IPS DF 6.9 (cell line): ENCODE measurements around the gene RBBP4.
"Not testable (repeated sequence)": the region's sequence is repeated elsewhere in the genome, so short reads cannot be mapped to it uniquely, and the experiment has no call there.

Experiments
- DNase-seq: peaks from one replicate; pipeline ENCODE4 v3.0.0-alpha.2; 2013; ENCODE audit warnings: low read depth, low spot score
- H3K27ac ChIP-seq: one replicate; pipeline ENCODE4 v1.5.1; 2013; ENCODE audit warnings: low read length, control low read depth
- H3K27me3 ChIP-seq: 2 replicates; pipeline ENCODE4 v1.6.1; 2013; ENCODE audit warnings: mild to moderate bottlenecking, low read length; ENCODE audit not compliant: control insufficient read depth, insufficient read depth
- H3K36me3 ChIP-seq: 2 replicates; pipeline ENCODE4 v1.6.1; 2013; ENCODE audit warnings: low read length; ENCODE audit not compliant: control insufficient read depth, insufficient read depth
- H3K4me1 ChIP-seq: 2 replicates; pipeline ENCODE4 v1.6.1; 2013; ENCODE audit warnings: low read length; ENCODE audit not compliant: control insufficient read depth, insufficient read depth
- H3K4me3 ChIP-seq: 2 replicates; pipeline ENCODE4 v1.5.1; 2013; ENCODE audit warnings: mild to moderate bottlenecking, low read length
- H3K9me3 ChIP-seq: 2 replicates; pipeline ENCODE4 v1.6.1; 2013; ENCODE audit warnings: low read length, inconsistent platforms; ENCODE audit not compliant: control insufficient read depth, insufficient read depth
- WGBS: extraction: QIAGEN DNeasy Blood & Tissue Kit; methylation state at CpG from one replicate; pipeline ENCODE4 v1.1.7; 2013; ENCODE audit warnings: mixed read lengths, missing lambda C conversion rate; ENCODE audit not compliant: insufficient read length, insufficient coverage; 5-methylcytosine and 5-hydroxymethylcytosine counted together

Gene RBBP4

GRCh38 chr1:32686387-32686786 is 35.4 kb downstream of the RBBP4 start:
- no peak for DNase-seq
- peaks cover 5% of the 10 kb centered on the region; the same call in 1 of the 2 replicates for H3K36me3 ChIP-seq
- no peak overlapping the region for H3K27ac ChIP-seq
- no peaks in the 10 kb centered on the region for H3K9me3 ChIP-seq
- H3K4me3 ChIP-seq = no peak overlapping the region
- 100% methylated on average over 2 of the region's 2 CpGs for WGBS
- H3K27me3 ChIP-seq = no peaks in the 10 kb centered on the region
- H3K4me1 ChIP-seq = no peaks in the 10 kb centered on the region

GRCh38 chr1:32693455-32694174 is 42.6 kb downstream of the RBBP4 start:
- WGBS = no CpG with 5 or more reads among the region's 6 CpGs
- no peaks in the 10 kb centered on the region for H3K36me3 ChIP-seq
- H3K4me3 ChIP-seq = no peak overlapping the region
- DNase-seq = no peak
- no peaks in the 10 kb centered on the region for H3K9me3 ChIP-seq
- H3K27ac ChIP-seq = no peak overlapping the region
- no peaks in the 10 kb centered on the region for H3K4me1 ChIP-seq
- no peaks in the 10 kb centered on the region for H3K27me3 ChIP-seq

GRCh38 chr1:32695098-32695904 is 44.3 kb downstream of the RBBP4 start:
- no peak for DNase-seq
- no peaks in the 10 kb centered on the region for H3K36me3 ChIP-seq
- no peak overlapping the region for H3K4me3 ChIP-seq
- no peaks in the 10 kb centered on the region for H3K9me3 ChIP-seq
- WGBS = no CpG with 5 or more reads among the region's 17 CpGs
- H3K27ac ChIP-seq = no peak overlapping the region
- H3K27me3 ChIP-seq = no peaks in the 10 kb centered on the region
- no peaks in the 10 kb centered on the region for H3K4me1 ChIP-seq

- H3K27ac ChIP-seq = no peak overlapping the region
- no peaks in the 10 kb centered on the region for H3K36me3 ChIP-seq
- no peaks in the 10 kb centered on the region for H3K27me3 ChIP-seq
- H3K4me3 ChIP-seq = no peak overlapping the region
- no peaks in the 10 kb centered on the region for H3K4me1 ChIP-seq
- H3K9me3 ChIP-seq = no peaks in the 10 kb centered on the region
- WGBS = no CpG with 5 or more reads among the region's 9 CpGs
- no peak for DNase-seq
Measured at GRCh38 chr1:32696041-32696440, 45.0 kb downstream of the RBBP4 start.

- WGBS = no CpG with 5 or more reads among the region's 8 CpGs
- not testable (repeated sequence) for H3K9me3 ChIP-seq, H3K27me3 ChIP-seq, H3K4me1 ChIP-seq, DNase-seq, H3K36me3 ChIP-seq, H3K4me3 ChIP-seq, H3K27ac ChIP-seq
Measured at GRCh38 chr1:32696996-32697395, 46.0 kb downstream of the RBBP4 start.

GRCh38 chr1:32701421-32701911 is 50.5 kb downstream of the RBBP4 start:
- WGBS = no CpG with 5 or more reads among the region's 6 CpGs
- Histone ChIP-seq H3K36me3 (no peaks in the 10 kb centered on the region), H3K27ac (no peak overlapping the region), H3K4me3 (no peak overlapping the region), H3K27me3 (peaks cover 10% of the 10 kb centered on the region), H3K9me3 (no peaks in the 10 kb centered on the region), H3K4me1 (peaks cover 4% of the 10 kb centered on the region)
- DNase-seq = no peak

- H3K9me3 ChIP-seq = no peaks in the 10 kb centered on the region
- H3K4me1 ChIP-seq = peaks cover 4% of the 10 kb centered on the region
- H3K27me3 ChIP-seq = peaks cover 10% of the 10 kb centered on the region
- H3K36me3 ChIP-seq = no peaks in the 10 kb centered on the region
- no peak overlapping the region for H3K27ac ChIP-seq
- peak overlapping the region; percentile 51; the same call in 1 of the 2 replicates for H3K4me3 ChIP-seq
- WGBS = no CpG with 5 or more reads among the region's 27 CpGs
- no peak for DNase-seq
Measured at GRCh38 chr1:32701951-32702598, 51.1 kb downstream of the RBBP4 start.

GRCh38 chr1:32702599-32703478 is 51.8 kb downstream of the RBBP4 start, which contains the start of gene SYNC:
Gene SYNC (minus strand): TSS chr1:32702770. CDS start chr1:32702660, 110 bp downstream.
- no peak for DNase-seq
- WGBS = no CpG with 5 or more reads among the region's 70 CpGs
- Histone ChIP-seq H3K9me3 (no peaks in the 10 kb centered on the region), H3K4me1 (peaks cover 4% of the 10 kb centered on the region), H3K4me3 (peak within 1 kb of the TSS; percentile 51), H3K36me3 (no peaks in the 10 kb centered on the region), H3K27ac (no peak within 1 kb of the TSS), H3K27me3 (peaks cover 10% of the 10 kb centered on the region)

GRCh38 chr1:32703479-32704291 is 52.7 kb downstream of the RBBP4 start:
- peaks cover 10% of the 10 kb centered on the region for H3K27me3 ChIP-seq
- H3K4me3 ChIP-seq = no peak overlapping the region; the same call in 1 of the 2 replicates
- no peaks in the 10 kb centered on the region for H3K9me3 ChIP-seq
- no CpG with 5 or more reads among the region's 18 CpGs for WGBS
- H3K27ac ChIP-seq = no peak overlapping the region
- no peak for DNase-seq
- peaks cover 4% of the 10 kb centered on the region for H3K4me1 ChIP-seq
- no peaks in the 10 kb centered on the region for H3K36me3 ChIP-seq
